Activated CD8-positive, alpha-beta memory T cell treated with anti-CD3 and anti-CD28 coated beads, Interleukin-2, amount 50 U/mL, for 4 hours (primary cell): ENCODE results near the gene ELF5.
A peak's percentile ranks its signal among the peaks of the same experiment; 100 is the strongest.

Experiments used
- DNase-seq: peaks from one replicate; pipeline ENCODE4 v3.0.0-alpha.2; 2020

Gene ELF5

GRCh38 chr11:34521265-34521664 lies 7.7 kb upstream of the ELF5 start:
- DNase-seq, result no peak

GRCh38 chr11:34519595-34520235 lies 6.1 kb upstream of the ELF5 start:
- DNase-seq, result no peak

GRCh38 chr11:34516247-34517040 lies 2.9 kb upstream of the ELF5 start:
- DNase-seq, result no peak

GRCh38 chr11:34514597-34514996 lies 1.0 kb upstream of the ELF5 start:
- DNase-seq, result no peak

- DNase-seq, result peak; percentile 40
Measured at GRCh38 chr11:34512840-34513681, 533 bp downstream of the ELF5 start.

- no peak for DNase-seq
Measured at GRCh38 chr11:34510673-34511072, 2.9 kb downstream of the ELF5 start.

GRCh38 chr11:34510218-34510617 lies 3.4 kb downstream of the ELF5 start:
- no peak for DNase-seq

- no peak for DNase-seq
Measured at GRCh38 chr11:34509336-34509876, 4.2 kb downstream of the ELF5 start.

- no peak for DNase-seq
Measured at GRCh38 chr11:34508524-34508923, 5.1 kb downstream of the ELF5 start.

- no peak for DNase-seq
Measured at GRCh38 chr11:34507610-34508009, 6.0 kb downstream of the ELF5 start.

GRCh38 chr11:34507156-34507555 lies 6.4 kb downstream of the ELF5 start:
- no peak for DNase-seq

- DNase-seq, result no peak
Measured at GRCh38 chr11:34505874-34506273, 7.7 kb downstream of the ELF5 start.

GRCh38 chr11:34502949-34503348 lies 10.6 kb downstream of the ELF5 start:
- DNase-seq, result no peak

GRCh38 chr11:34501949-34502348 lies 11.6 kb downstream of the ELF5 start:
- no peak for DNase-seq

GRCh38 chr11:34501500-34501899 lies 12.1 kb downstream of the ELF5 start:
- no peak for DNase-seq

- no peak for DNase-seq
Measured at GRCh38 chr11:34499719-34500500, 13.7 kb downstream of the ELF5 start.

GRCh38 chr11:34495724-34496377 lies 17.7 kb downstream of the ELF5 start:
- no peak for DNase-seq

GRCh38 chr11:34495239-34495723 lies 18.3 kb downstream of the ELF5 start:
- DNase-seq, result no peak

- no peak for DNase-seq
Measured at GRCh38 chr11:34493926-34494595, 19.5 kb downstream of the ELF5 start.

GRCh38 chr11:34493468-34493867 lies 20.1 kb downstream of the ELF5 start:
- DNase-seq, result no peak

GRCh38 chr11:34492806-34493414 lies 20.7 kb downstream of the ELF5 start:
- peak; percentile 42 for DNase-seq
